LNCaP clone FGC (cell line): Measurements from ENCODE around the gene LRRC52.
"Not testable (repeated sequence)": the region's sequence is repeated elsewhere in the genome, so short reads cannot be mapped to it uniquely, and the experiment has no call there.

Source experiments
- DNase-seq: peaks from one replicate; pipeline ENCODE4 v3.0.0-alpha.2; 2011; ENCODE audit warnings: low read depth
- H3K4me3 ChIP-seq: 2 replicates; pipeline ENCODE4 v1.5.1; 2011; ENCODE audit warnings: mild to moderate bottlenecking, low read depth, low read length, control low read depth
- TF ChIP-seq, protein P1 (sequence below): IDR thresholded peaks from 2 replicates; pipeline ENCODE4 v1.5.1; 2012; ENCODE audit warnings: mild to moderate bottlenecking; ENCODE audit not compliant: control insufficient read depth, insufficient read depth; ENCODE audit errors: extremely low read depth

Gene LRRC52

DNA sequence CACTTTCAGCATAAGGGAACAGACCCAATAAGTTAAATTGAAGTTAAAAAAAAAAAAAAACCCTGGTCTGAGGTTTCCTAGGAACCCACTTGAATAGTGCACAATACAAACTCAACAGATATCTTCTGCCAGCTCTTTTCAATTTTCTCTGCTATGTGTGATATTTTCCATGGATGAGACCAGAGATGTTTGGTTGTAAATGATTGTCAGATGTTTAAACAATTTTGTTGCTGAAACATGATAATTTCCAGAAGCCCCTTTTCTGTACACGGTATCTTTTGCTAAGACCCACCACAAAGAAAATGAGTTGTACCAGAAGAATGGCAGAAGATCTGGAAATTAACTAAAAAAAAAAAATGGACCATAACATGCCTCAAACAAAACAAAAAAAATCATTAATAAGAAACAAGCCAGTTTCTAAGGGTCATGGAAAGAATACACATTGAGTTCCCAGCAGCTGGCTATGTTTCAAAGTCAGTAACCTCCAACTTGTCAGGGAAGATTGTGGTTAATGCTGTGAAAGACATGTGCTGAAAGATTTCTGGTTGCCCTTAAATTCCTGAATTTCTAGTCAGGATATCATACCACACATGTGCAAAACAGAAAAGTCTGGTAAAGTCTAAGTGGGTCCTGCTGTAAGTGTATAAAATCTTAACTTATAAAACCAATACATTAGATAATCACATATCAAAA, 51.6 kb downstream of the LRRC52 start:
- TF ChIP-seq, protein P1, sequence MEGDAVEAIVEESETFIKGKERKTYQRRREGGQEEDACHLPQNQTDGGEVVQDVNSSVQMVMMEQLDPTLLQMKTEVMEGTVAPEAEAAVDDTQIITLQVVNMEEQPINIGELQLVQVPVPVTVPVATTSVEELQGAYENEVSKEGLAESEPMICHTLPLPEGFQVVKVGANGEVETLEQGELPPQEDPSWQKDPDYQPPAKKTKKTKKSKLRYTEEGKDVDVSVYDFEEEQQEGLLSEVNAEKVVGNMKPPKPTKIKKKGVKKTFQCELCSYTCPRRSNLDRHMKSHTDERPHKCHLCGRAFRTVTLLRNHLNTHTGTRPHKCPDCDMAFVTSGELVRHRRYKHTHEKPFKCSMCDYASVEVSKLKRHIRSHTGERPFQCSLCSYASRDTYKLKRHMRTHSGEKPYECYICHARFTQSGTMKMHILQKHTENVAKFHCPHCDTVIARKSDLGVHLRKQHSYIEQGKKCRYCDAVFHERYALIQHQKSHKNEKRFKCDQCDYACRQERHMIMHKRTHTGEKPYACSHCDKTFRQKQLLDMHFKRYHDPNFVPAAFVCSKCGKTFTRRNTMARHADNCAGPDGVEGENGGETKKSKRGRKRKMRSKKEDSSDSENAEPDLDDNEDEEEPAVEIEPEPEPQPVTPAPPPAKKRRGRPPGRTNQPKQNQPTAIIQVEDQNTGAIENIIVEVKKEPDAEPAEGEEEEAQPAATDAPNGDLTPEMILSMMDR: no peak
- DNase-seq: no peak
- no peak overlapping the region for H3K4me3 ChIP-seq

- H3K4me3 ChIP-seq: peak overlapping the region; percentile 53
- TF ChIP-seq, protein P1: no peak
- peak; percentile 65 for DNase-seq
These were observed 54.3 kb downstream of the LRRC52 start for GRCh38 chr1:165597883-165598675.

- TF ChIP-seq, protein P1: no peak
- DNase-seq: no peak
These were observed 54.9 kb downstream of the LRRC52 start for GRCh38 chr1:165598676-165599059.

GRCh38 chr1:165600793-165601192, 57.0 kb downstream of the LRRC52 start:
- no peak overlapping the region for H3K4me3 ChIP-seq
- DNase-seq: no peak
- TF ChIP-seq, protein P1: no peak

More at GRCh38 chr1:165598676-165599059, 54.9 kb downstream of the LRRC52 start:
- peak overlapping the region; percentile 53 for H3K4me3 ChIP-seq

GRCh38 chr1:165603810-165604209, 60.0 kb downstream of the LRRC52 start:
- DNase-seq: no peak
- no peak overlapping the region for H3K4me3 ChIP-seq
- TF ChIP-seq, protein P1: no peak

DNA sequence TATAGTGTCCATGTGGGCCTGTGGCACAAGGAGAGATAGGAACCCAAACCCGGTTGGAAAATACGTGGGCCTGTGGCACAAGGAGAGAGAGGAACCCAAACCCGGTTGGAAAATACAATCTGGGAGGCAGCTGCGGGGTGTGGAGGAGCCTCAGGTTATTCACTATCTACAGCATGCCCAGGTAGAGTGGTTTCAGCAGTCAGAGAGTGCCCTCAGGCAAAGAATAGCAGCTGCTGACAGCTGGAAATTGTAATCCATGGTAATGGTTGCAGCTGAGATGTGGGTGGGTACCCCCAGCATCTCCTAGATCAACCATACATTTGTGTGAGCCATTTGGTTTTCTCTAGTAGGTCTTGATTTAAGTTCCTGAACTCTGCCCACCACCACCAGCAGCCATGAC, 61.4 kb downstream of the LRRC52 start:
- no peak for DNase-seq
- no peak overlapping the region for H3K4me3 ChIP-seq
- TF ChIP-seq, protein P1: no peak

DNA sequence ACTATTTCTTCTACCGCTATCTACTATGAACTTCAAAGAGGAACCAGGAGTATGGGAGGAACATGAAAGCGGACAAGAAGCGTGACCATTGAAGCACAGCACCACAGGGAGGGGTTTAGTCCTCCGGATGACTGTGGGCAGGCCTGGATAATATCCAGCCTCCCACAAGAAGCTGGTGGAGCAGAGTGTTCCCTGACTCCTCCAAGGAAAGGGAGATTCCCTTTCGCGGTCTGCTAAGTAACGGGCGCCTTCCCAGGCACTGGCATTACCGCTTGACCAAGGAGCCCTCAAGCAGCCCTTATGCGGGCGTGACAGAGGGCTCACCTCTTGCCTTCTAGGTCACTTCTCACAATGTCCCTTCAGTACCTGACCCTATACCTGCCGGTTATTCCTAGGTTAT, 62.9 kb downstream of the LRRC52 start:
- DNase-seq, H3K4me3 ChIP-seq: not testable (repeated sequence)
